ENCODE results near the gene LETM1.

GRCh38 chr4:1879485-1879884 is 23.5 kb upstream of the LETM1 start:
- TF ChIP-seq STAT1 (IDR thresholded peaks at IDR 0.05; ENCODE audit: unreplicated experiment) (no peak), CTCF (conservative IDR thresholded peaks at IDR 0.05; ENCODE audit: low read depth in 2 of 2) (no peak), POLR2AphosphoS5 (IDR thresholded peaks at IDR 0.05; ENCODE audit: low read depth) (no peak), ZNF114 (CRISPR knock-in tag; IDR thresholded peaks at IDR 0.05) (no peak), REST (IDR thresholded peaks at IDR 0.05; ENCODE audit: unreplicated experiment) (no peak)

All from GM23338 (cell line).